Right lung (tissue), 10 donors: ENCODE measurements around the gene DMC1. TPM values are rescaled to one million over a fixed set of nuclear protein-coding genes. Genes with fewer than 3 reads are reported as not detected.
A peak's percentile ranks its signal among the peaks of the same experiment; 100 is the strongest.
"Not testable (repeated sequence)": the region's sequence is repeated elsewhere in the genome, so short reads cannot be mapped to it uniquely, and the experiment has no call there.

ENCODE experiments used
- DNase-seq, 2 donors: peaks; one replicate each; pipeline ENCODE4 v3.0.0-alpha.2; 2013
- long read RNA-seq, 8 donors: transcript quantifications; one replicate each; lab custom pipeline, GENCODE V29; 2026
- polyA plus RNA-seq, 5 donors: library from polyadenylated mRNA; unstranded; fragments of 120-200 nt; gene quantifications; one replicate each; pipeline versions ENCODE4 v1.2.1 to v1.2.3, GENCODE V29; 2013; ENCODE audit warnings: inconsistent platforms in 1 of 5, low replicate concordance in 1 of 5; ENCODE audit not compliant: insufficient read length in 5 of 5, insufficient read depth in 1 of 5

Gene DMC1
- polyA plus RNA-seq, result 1 to 10 TPM; 2.7 to 5.6 (median 3.6) TPM
- long read RNA-seq, donor 1, partial matches to known transcripts, result 0 of 1 reads
- long read RNA-seq, donor 1, other reads (novel, unspliced or antisense), result 0 of 1 reads
- long read RNA-seq, donor 2, partial matches to known transcripts, result 0 of 1 reads
- long read RNA-seq, donor 2, other reads (novel, unspliced or antisense), result 0 of 1 reads
- long read RNA-seq, donor 3, partial matches to known transcripts, result 0 of 1 reads
- long read RNA-seq, donor 3, other reads (novel, unspliced or antisense), result 0 of 1 reads
- long read RNA-seq, donor 4, result 0 reads
- long read RNA-seq, donor 5, partial matches to known transcripts, result 0 of 2 reads
- long read RNA-seq, donor 5, other reads (novel, unspliced or antisense), result 0 of 2 reads
- long read RNA-seq, donor 6, partial matches to known transcripts, result 0 of 1 reads
- long read RNA-seq, donor 6, other reads (novel, unspliced or antisense), result 0 of 1 reads
- long read RNA-seq, donor 7, result 0 reads
- long read RNA-seq, donor 8, result 0 reads

- DNase-seq, result peak; percentile 94 to 95
Measured at GRCh38 chr22:38569972-38570778, at the start of gene DMC1. Gene DMC1 (minus strand): TSS chr22:38570183. CDS start chr22:38568256, 1,927 bp downstream.

GRCh38 chr22:38618682-38619081 lies 48.7 kb upstream of the DMC1 start:
- DNase-seq, result no peak

- DNase-seq, result no peak
Measured at GRCh38 chr22:38618258-38618657, 48.3 kb upstream of the DMC1 start.

- not testable (repeated sequence) for DNase-seq
Measured at GRCh38 chr22:38615064-38615405, 45.1 kb upstream of the DMC1 start.

GRCh38 chr22:38614332-38615063 lies 44.5 kb upstream of the DMC1 start:
- no peak for DNase-seq

- no peak for DNase-seq
Measured at GRCh38 chr22:38613588-38613987, 43.6 kb upstream of the DMC1 start.

GRCh38 chr22:38612217-38613006 lies 42.4 kb upstream of the DMC1 start:
- DNase-seq, result no peak

GRCh38 chr22:38611559-38611958 lies 41.6 kb upstream of the DMC1 start:
- DNase-seq, result no peak

- DNase-seq, result no peak
Measured at GRCh38 chr22:38610234-38610633, 40.3 kb upstream of the DMC1 start.

GRCh38 chr22:38608992-38609750 lies 39.2 kb upstream of the DMC1 start:
- no peak for DNase-seq

GRCh38 chr22:38607680-38608079 lies 37.7 kb upstream of the DMC1 start:
- no peak for DNase-seq

GRCh38 chr22:38602166-38602565 lies 32.2 kb upstream of the DMC1 start:
- no peak for DNase-seq

GRCh38 chr22:38601221-38601764 lies 31.3 kb upstream of the DMC1 start:
- DNase-seq, result no peak

- no peak for DNase-seq
Measured at GRCh38 chr22:38599466-38599865, 29.5 kb upstream of the DMC1 start.

GRCh38 chr22:38582923-38583322 lies 12.9 kb upstream of the DMC1 start:
- not testable (repeated sequence) for DNase-seq

- DNase-seq, result no peak
Measured at GRCh38 chr22:38578505-38578904, 8.5 kb upstream of the DMC1 start.

GRCh38 chr22:38572065-38572464 lies 2.1 kb upstream of the DMC1 start:
- peak; percentile 27 to 39 for DNase-seq

GRCh38 chr22:38570779-38571364 lies 889 bp upstream of the DMC1 start:
- DNase-seq, result no peak

- DNase-seq, result peak in 1 of 2 donors; percentile 3
Measured at GRCh38 chr22:38569181-38569971, 607 bp downstream of the DMC1 start.
